Measurements from ENCODE around the gene TMEM165. TPM values are rescaled to one million over a fixed set of nuclear protein-coding genes. Genes with fewer than 3 reads are reported as not detected.

Gene TMEM165
- total and polyA plus RNA-seq, 10 of the 15 experiments (the other 5 are each of a cell fraction or from before 2014, with no cell fraction given): 18.3 to 141 (median 81.1) TPM

DNA sequence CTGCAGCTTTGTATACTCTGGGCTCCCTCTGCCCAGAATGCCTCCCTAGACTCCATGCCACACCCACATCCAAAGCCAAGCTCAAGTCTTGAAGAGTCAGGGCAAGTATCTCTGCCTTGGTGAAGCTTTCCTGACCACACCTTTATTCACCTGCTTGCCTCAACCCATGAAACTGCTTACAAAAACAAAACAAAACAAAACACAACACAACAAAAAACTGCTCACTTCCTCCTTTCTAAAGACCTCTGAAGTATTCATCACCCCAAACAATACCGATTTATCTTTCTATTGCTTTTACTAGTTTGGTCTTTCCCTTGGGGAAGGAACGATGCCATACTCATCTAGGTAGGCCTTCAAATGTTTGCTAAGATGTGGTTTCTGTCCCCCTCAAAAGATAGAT is 45.0 kb downstream of the TMEM165 start:
- 22% methylated on average over 2 of the region's 2 CpGs for WGBS (ENCODE audit: insufficient coverage, insufficient replicate concordance, low lambda C conversion rate, missing lambda C conversion rate)
- Histone ChIP-seq H4K20me1 (ENCODE audit: control insufficient read depth, insufficient read depth) (no peaks in the 10 kb centered on the region), H3K4me2 (ENCODE audit: control insufficient read depth, insufficient read depth) (no peak overlapping the region), H3K79me2 (ENCODE audit: control insufficient read depth, insufficient read depth, low read length) (no peaks in the 10 kb centered on the region), H3K9ac (ENCODE audit: control insufficient read depth, insufficient read depth, low read length) (no peak overlapping the region), H2AFZ (ENCODE audit: control insufficient read depth, low read depth, low read length) (no peak overlapping the region), H3K4me1 (ENCODE audit: control insufficient read depth, insufficient read depth, low read length) (peaks cover 3% of the 10 kb centered on the region; the same call in 1 of the 2 replicates), H3K4me3 (no peak overlapping the region), H3K27ac (ENCODE audit: control insufficient read depth, insufficient read depth) (no peak overlapping the region), H3K27me3 (replicated peaks in 1 of 2; ENCODE audit: control insufficient read depth in 2 of 2, insufficient read depth in 2 of 2, low read length in 1 of 2) (no peaks in the 10 kb centered on the region), H3K9me3 (replicated peaks; ENCODE audit: control insufficient read depth, insufficient read depth, low read length) (no peaks in the 10 kb centered on the region), H3K36me3 (ENCODE audit: control insufficient read depth in 2 of 2, insufficient read depth in 2 of 2, low read length in 1 of 2) (peaks cover 0 to 23% of the 10 kb centered on the region in 2 experiments)
- intact Hi-C loops (cut with micrococcal nuclease; ENCODE audit: unreplicated experiment) (loop anchor here (10.0 kb wide), 1 partner anchor 294 kb away; no protein-coding TSS in a partner anchor), in situ Hi-C loops (cut with MboI) (no loop called here)
- CTCF ChIA-PET: interaction anchor here (1.0 to 1.3 kb wide), 2 partner anchors 23 to 32 kb away, joined by 3 to 4 read pairs; no protein-coding TSS in a partner anchor
- no TSS peak for BruUV-seq (replicated peaks)
- peak; percentile 48 for ATAC-seq
- RAD21 ChIA-PET (ENCODE audit: unreplicated experiment): interaction anchor here (0.6 kb wide), 1 partner anchor 95 kb away, joined by 3 read pairs; no protein-coding TSS in a partner anchor
- POLR2A ChIA-PET: interaction anchor here (1.0 kb wide), 1 partner anchor 30 kb away, joined by 3 read pairs; no protein-coding TSS in a partner anchor
- TF ChIP-seq ZBED1 (IDR thresholded peaks at IDR 0.05; ENCODE audit: borderline replicate concordance) (no peak), NFIC (IDR thresholded peaks at IDR 0.05; ENCODE audit: low read depth, low read length) (peak; percentile 30; the same call in 1 of the 2 replicates), RUNX3 (IDR thresholded peaks at IDR 0.05; ENCODE audit: low read length) (peak; percentile 47), SPI1 (IDR thresholded peaks at IDR 0.05; ENCODE audit: borderline replicate concordance, insufficient read depth, low read depth, low read length) (peak; percentile 56; the same call in 1 of the 2 replicates)
- SMC1A ChIA-PET (ENCODE audit: uncharacterized antibody, unreplicated experiment): interaction anchor here (1.1 kb wide), 1 partner anchor 13 kb away, joined by 3 read pairs; no protein-coding TSS in a partner anchor
- DNase-seq (ENCODE audit: low read depth, low spot score): peak; percentile 1
- FAIRE-seq: peak; percentile 54

DNA sequence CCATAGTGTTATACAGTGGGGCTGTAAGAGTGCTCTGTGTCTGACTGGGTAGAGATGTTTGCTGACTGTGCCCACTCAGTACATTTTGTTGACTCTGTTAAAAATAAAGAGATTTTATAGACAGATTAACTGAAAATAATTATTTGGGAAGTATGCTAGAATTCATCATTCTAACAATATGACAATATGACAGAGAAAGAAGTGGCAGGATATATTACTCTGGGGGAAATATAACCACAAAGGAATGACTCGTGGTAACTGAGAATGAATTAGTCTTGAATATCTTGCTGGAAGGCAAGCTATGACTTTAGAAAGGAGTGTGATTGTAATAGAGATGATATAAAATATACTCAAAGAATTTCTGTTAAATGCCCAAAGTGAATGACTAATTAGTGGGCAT is 46.8 kb downstream of the TMEM165 start:
- SMC1A ChIA-PET (ENCODE audit: uncharacterized antibody, unreplicated experiment): interaction anchor here (0.7 to 0.8 kb wide), 2 partner anchors 109 to 294 kb away, joined by 3 to 5 read pairs; no protein-coding TSS in a partner anchor
- DNase-seq (ENCODE audit: low read depth, low spot score) (no peak), ATAC-seq (no peak), FAIRE-seq (no peak)
- no peaks in the 10 kb centered on the region for H4K20me1 ChIP-seq (ENCODE audit: control insufficient read depth, insufficient read depth)
- H3K9me3 ChIP-seq (replicated peaks; ENCODE audit: control insufficient read depth, insufficient read depth, low read length): no peaks in the 10 kb centered on the region
- no peak overlapping the region for H3K27ac ChIP-seq (ENCODE audit: control insufficient read depth, insufficient read depth)
- H3K79me2 ChIP-seq (ENCODE audit: control insufficient read depth, insufficient read depth, low read length): no peaks in the 10 kb centered on the region
- 43% methylated on average over 1 of the region's 1 CpG for WGBS (ENCODE audit: insufficient coverage, insufficient replicate concordance, low lambda C conversion rate, missing lambda C conversion rate)
- H3K9ac ChIP-seq (ENCODE audit: control insufficient read depth, insufficient read depth, low read length): no peak overlapping the region
- RAD21 ChIA-PET (ENCODE audit: unreplicated experiment): no interaction called here
- CTCF ChIA-PET: interaction anchor here (1.1 to 1.5 kb wide), 2 partner anchors 10 to 53 kb away, joined by 3 read pairs; no protein-coding TSS in a partner anchor
- H3K4me3 ChIP-seq: no peak overlapping the region
- BruUV-seq (replicated peaks): no TSS peak
- H3K36me3 ChIP-seq (ENCODE audit: control insufficient read depth in 2 of 2, insufficient read depth in 2 of 2, low read length in 1 of 2): peaks cover 0 to 21% of the 10 kb centered on the region in 2 experiments; a peak in 3 of 4 replicates
- H2AFZ ChIP-seq (ENCODE audit: control insufficient read depth, low read depth, low read length): no peak overlapping the region
- in situ Hi-C loops (cut with MboI) (no loop called here), intact Hi-C loops (cut with micrococcal nuclease; ENCODE audit: unreplicated experiment) (loop anchor here (10.0 kb wide), 1 partner anchor 292 kb away; no protein-coding TSS in a partner anchor)
- peaks cover 3% of the 10 kb centered on the region; the same call in 1 of the 2 replicates for H3K4me1 ChIP-seq (ENCODE audit: control insufficient read depth, insufficient read depth, low read length)
- POLR2A ChIA-PET: interaction anchor here (0.6 kb wide), 1 partner anchor 282 kb away, joined by 5 read pairs; no protein-coding TSS in a partner anchor
- no peaks in the 10 kb centered on the region for H3K27me3 ChIP-seq (replicated peaks in 1 of 2; ENCODE audit: control insufficient read depth in 2 of 2, insufficient read depth in 2 of 2, low read length in 1 of 2)
- H3K4me2 ChIP-seq (ENCODE audit: control insufficient read depth, insufficient read depth): no peak overlapping the region
- TF ChIP-seq EED (IDR thresholded peaks at IDR 0.05; ENCODE audit: low read depth) (no peak), HDAC6 (IDR thresholded peaks at IDR 0.05; ENCODE audit: unreplicated experiment) (no peak), BMI1 (IDR thresholded peaks at IDR 0.05; ENCODE audit: borderline replicate concordance) (no peak), SIN3A (IDR thresholded peaks at IDR 0.05; ENCODE audit: low read depth, low read length) (no peak), CHD1 (IDR thresholded peaks at IDR 0.05; ENCODE audit: low read depth, low read length) (no peak)
- TF ChIP-seq, protein P1, sequence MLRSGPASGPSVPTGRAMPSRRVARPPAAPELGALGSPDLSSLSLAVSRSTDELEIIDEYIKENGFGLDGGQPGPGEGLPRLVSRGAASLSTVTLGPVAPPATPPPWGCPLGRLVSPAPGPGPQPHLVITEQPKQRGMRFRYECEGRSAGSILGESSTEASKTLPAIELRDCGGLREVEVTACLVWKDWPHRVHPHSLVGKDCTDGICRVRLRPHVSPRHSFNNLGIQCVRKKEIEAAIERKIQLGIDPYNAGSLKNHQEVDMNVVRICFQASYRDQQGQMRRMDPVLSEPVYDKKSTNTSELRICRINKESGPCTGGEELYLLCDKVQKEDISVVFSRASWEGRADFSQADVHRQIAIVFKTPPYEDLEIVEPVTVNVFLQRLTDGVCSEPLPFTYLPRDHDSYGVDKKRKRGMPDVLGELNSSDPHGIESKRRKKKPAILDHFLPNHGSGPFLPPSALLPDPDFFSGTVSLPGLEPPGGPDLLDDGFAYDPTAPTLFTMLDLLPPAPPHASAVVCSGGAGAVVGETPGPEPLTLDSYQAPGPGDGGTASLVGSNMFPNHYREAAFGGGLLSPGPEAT (IDR thresholded peaks at IDR 0.05; ENCODE audit: low read depth): no peak
- TF ChIP-seq, protein P2, sequence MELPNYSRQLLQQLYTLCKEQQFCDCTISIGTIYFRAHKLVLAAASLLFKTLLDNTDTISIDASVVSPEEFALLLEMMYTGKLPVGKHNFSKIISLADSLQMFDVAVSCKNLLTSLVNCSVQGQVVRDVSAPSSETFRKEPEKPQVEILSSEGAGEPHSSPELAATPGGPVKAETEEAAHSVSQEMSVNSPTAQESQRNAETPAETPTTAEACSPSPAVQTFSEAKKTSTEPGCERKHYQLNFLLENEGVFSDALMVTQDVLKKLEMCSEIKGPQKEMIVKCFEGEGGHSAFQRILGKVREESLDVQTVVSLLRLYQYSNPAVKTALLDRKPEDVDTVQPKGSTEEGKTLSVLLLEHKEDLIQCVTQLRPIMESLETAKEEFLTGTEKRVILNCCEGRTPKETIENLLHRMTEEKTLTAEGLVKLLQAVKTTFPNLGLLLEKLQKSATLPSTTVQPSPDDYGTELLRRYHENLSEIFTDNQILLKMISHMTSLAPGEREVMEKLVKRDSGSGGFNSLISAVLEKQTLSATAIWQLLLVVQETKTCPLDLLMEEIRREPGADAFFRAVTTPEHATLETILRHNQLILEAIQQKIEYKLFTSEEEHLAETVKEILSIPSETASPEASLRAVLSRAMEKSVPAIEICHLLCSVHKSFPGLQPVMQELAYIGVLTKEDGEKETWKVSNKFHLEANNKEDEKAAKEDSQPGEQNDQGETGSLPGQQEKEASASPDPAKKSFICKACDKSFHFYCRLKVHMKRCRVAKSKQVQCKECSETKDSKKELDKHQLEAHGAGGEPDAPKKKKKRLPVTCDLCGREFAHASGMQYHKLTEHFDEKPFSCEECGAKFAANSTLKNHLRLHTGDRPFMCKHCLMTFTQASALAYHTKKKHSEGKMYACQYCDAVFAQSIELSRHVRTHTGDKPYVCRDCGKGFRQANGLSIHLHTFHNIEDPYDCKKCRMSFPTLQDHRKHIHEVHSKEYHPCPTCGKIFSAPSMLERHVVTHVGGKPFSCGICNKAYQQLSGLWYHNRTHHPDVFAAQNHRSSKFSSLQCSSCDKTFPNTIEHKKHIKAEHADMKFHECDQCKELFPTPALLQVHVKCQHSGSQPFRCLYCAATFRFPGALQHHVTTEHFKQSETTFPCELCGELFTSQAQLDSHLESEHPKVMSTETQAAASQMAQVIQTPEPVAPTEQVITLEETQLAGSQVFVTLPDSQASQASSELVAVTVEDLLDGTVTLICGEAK (IDR thresholded peaks at IDR 0.05; ENCODE audit: borderline replicate concordance): no peak
